DMS114 treated with DMSO at 0.1 percent for 48 hours (cell line): ENCODE results near the gene INSIG1.

ENCODE experiments used
- DNase-seq: peaks from one replicate; lab custom pipeline; 2025; ENCODE audit not compliant: unreplicated experiment; lab: John Stamatoyannopoulos, UW

The INSIG1 gene

DNA sequence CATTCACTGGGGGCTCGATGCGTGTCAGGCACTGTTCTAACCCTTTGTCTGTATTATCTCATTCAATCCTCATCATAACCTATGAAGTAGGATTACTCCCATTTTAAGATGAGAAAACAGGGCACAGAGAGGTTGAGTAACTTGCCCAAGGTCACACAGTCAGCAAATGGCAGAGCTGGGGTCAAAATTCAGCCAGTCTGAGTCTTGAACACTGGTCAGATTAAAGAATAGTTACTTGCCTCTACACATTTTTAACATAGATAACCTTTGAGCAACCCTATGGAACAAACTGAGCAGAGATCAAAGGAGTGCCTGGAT is 27.2 kb downstream of the INSIG1 start:
- DNase-seq: no peak

DNA sequence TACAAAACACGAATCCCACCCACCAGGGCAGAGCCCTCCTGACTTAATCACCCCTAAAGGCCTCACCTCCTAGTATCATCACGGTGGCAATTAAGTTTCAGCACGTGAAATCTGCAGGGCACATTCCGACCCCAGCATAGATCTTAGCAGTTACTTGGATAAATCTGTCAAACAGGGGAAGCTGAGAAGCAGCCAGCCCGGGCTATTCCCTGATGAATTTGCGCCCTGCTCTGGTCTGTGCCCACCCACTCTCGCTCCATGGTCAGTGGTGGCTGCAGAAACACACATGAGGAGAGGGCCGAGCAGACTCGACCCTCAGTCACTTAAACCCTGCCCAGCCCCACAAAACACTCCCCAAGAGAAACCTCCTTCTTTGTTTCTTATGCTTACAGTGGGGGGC is 28.7 kb downstream of the INSIG1 start:
- no peak for DNase-seq

DNA sequence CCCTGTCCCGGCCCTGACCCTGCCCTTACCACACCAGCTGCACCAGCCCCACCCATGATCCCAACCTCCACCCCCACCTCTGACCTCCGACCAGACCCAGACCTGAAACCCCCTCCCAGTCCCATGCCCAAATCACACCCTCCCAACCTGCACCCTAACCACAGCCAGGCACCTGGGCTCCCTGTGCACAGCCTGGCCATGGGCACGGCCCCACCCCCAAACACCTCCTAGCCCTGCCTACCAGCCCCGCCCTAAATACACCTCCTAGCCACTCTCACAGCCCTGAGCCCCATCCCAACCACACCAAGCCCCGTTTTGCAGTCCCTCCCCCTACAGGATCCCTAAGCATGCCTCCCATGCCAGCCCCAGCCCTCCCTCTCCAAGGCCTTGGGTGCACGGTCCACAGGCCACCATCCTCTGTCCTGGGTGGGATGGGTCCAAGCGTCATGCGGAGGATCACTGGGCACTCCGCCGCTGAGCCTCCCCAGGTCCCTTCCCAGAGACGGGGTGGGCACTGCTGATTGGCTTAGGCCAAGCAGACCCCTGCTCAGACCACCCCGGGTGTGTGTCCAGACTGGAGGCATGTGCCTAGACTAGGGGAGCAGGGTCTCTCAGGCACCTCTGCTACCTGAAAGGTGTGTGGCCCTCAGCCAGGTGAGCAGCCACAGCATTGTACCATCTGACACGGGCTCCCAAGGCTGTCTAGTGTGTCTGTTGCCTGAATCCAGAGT is 30.1 kb downstream of the INSIG1 start:
- DNase-seq: no peak

DNA sequence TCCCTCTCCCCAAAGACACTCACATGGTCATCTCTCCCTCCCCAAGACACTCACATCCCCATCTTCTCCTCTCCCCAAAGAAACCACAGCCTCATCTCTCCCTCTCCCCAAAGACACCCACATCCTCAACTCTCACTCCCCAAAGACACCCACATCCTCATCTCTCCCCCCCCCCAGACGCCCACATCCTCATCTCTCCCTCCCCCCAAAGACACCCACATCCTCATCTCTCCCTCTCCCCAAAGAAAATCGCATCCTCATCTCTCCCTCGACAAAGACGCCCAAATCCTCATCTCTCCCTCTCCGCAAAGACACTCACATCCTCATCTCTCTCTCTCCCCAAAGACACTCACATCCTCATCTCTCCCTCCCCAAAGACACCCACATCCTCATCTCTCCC is 31.5 kb downstream of the INSIG1 start:
- DNase-seq: no peak

DNA sequence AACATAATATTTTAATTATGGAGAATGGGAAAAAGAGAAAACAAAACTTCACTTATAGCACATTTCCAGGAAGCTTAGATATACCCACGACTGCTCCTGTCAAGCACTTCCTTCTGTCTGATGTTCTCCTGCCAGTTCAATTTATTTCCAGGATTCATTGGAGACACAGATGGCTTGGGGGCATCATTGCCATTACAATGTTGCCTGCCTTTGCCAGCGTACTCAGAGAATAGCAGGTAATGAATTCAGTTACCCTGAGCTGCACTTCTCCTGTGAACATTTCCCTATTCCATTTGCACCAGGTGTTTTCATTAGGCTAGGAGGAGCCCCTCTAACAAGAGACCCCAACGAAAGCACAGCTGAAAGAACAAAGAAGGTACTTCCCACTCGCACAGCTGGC is 33.7 kb downstream of the INSIG1 start:
- DNase-seq: no peak

DNA sequence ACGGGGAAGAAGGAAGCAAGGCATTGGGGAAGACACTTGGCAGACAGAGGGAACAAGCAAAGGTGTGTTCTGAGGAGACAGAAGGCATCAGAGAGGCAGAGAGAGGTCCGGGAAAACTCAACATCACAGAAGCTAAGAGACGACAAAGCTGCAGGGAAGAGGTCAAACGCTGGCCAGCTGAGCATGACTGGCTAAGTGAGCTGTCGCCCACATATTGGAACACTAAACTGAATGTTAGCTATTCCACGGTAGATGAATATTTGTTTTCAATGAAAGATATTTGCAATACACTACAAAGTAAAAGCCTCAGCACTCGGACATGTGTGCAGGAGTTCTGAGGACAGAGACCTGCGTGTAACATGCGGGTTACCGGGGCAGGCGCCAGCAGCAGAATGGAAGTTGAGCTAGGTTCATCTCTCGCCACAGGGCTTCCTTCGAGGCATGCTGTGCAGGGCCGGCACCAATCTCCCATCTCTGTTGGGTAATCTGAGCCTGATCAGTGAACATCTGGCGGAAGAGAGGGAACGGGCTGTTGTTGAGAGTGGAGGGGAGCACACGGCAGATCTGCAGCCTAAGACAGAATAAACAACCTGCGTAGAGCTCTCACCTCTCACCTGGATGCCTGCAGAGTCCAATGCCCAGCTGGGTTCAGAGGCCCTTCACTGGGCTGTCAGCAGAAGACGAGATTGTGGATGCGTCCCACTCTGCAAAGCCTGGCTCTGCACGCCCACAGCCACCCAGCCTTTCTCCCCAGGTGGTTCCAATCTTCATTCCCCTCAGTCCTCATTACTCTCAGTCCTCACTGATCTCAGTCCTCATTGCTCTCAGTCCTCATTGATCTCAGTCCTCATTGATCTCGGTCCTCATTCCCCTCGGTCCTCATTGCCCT is 35.9 kb downstream of the INSIG1 start:
- no peak for DNase-seq

DNA sequence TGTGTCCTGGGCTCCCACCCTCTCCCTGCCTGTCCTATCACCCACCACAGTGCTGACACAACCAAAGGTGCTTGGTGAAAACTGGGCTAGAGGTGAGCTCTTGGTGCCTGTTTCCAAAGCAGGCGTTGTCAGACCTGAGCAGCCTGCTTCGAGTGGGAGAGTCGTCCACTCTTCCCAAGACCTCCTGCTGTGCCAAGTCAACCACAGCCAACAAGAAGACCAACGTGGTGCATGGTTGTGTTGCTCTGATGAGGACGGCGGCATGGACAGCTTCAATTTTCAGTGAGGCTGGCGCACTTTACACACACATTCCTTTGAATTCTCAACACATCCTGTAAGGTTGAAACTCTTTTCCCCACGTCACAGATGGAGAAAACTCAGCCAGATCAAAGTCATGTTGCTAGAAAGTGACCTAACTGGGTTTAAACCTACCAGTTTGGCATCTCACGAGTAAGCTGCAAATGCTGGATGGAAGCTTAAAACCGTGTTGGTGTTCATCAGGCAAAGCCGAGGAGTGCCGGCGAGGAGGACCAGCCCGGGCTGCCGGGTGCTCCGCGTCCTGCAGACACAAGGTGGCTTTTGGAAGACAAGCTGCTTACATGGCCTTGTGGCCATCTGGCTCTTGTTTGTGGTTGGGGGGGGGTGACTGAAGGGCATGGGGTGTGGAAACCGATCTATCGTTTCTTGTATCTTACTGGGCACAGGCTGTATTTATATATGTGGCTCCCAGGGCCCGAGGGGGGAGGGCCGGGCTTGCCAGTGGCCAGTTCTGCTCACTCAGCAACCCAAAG is 39.3 kb downstream of the INSIG1 start:
- no peak for DNase-seq

DNA sequence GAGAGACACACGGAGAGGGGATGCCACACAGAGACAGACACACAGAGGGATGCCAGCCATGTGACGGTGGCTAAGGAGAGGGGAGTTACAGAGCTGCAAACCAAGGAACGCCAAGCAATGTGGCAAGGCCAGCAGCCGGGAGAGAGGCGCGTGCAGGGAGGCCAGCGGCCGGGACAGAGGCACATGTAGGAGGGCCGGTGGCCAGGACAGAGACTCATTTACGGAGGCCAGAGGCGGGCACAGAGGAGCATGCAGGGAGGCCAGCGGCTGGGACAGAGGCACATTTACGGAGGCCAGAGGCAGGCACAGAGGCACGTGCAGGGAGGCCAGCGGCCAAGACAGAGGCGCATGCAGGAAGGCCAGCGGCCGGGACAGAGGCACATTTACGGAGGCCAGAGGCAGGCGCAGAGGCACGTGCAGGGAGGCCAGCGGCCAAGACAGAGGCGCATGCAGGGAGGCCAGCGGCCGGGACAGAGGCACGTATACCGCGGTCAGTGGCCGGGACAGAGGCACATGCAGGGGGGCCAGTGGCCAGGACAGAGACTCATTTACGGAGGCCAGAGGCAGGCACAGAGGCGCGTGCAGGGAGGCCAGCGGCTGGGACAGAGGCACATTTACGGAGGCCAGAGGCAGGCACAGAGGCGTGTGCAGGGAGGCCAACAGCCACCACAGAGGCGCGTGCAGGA is 40.4 kb downstream of the INSIG1 start:
- DNase-seq: no peak

DNA sequence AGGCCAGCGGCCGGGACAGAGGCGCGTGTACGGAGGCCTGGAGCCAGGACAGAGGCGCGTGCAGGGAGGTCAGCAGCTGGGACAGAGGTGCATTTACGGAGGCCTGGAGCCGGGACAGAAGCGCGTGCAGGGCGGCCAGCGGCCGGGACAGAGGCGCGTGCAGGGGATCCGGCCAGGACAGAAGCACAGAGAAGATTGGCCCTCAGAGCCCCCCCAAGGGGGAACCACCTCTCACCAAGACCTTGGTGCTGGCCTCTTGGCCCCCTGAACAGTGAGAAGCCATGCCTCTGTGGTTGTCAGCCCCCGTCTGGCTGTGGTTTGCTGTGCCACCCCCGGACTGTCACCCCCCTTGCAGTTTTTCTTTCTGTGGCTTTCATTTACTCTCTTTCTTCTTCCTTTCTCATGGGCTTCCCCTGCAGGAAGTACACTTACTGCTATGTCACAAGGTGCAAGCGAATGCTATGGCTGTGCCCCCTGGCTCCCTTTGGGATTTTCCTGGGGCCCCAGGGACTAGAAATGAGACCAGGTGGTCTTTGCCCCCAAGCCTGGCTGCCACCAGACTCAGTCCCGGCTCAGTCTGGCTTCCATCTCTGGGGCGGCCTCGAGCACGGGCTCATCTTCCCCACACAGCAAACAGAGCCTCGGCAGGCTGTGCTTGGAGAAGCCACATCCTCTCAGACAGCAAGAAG is 41.1 kb downstream of the INSIG1 start:
- DNase-seq: no peak

DNA sequence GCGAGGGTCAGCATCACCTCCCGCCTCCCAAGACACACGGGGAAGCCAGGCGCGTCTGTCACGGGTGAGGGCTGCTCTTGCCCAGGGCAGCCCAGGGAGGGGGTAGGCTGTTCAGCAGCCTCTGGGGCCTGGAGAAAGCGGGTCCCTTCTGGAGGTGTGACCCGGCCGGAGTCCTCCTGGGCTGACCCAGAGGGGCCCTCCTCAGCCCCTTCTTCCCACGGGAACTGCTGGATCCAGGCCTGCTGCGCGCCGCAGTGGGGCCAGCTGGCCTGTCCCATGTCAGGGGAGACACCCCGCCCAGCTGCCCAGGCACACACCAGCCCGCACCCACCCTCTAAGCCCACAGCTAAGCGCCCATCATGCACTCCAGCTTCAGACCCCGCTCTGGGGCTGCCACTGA is 41.8 kb downstream of the INSIG1 start:
- no peak for DNase-seq

DNA sequence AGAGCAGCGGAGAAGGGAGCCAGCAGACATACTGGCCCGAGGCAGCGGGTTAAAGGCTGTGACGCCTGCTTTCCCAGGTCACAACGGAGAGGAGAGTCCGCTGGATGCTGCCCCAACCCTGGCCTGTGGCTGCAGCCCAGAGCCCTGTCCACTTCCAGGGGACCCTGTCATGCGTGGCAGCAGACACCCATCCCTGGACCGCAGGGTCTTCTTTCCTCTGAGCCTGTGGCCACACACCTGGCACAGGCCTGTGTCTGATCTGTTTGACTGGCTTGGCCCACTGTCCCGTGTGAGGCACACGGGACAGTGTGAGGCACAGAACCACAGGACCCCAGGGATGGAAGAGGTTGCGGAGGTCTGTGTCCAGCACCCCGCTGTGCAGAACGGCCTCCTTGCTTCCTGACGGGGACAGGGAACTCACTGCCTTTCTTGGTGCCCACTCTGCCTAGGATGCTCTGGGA is 42.4 kb downstream of the INSIG1 start:
- no peak for DNase-seq

DNA sequence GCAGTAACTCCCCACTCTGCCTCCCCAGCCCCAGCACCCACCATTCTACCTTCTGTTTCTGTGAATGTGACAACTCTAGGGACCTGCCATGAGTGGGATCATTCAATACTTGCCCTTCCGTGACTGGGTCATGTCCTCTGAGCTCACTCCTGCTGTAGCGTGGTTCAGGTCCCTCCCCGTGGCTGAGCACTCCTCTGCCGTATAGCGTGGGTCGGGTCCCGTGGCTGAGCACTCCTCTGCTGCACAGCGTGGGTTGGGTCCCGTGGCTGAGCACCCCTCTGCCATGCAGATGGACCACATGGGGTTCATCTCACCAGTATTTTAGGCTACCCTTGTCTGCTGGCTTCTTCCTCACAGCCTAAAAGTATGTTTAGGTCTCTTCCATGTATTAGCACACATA is 43.0 kb downstream of the INSIG1 start:
- DNase-seq: no peak

DNA sequence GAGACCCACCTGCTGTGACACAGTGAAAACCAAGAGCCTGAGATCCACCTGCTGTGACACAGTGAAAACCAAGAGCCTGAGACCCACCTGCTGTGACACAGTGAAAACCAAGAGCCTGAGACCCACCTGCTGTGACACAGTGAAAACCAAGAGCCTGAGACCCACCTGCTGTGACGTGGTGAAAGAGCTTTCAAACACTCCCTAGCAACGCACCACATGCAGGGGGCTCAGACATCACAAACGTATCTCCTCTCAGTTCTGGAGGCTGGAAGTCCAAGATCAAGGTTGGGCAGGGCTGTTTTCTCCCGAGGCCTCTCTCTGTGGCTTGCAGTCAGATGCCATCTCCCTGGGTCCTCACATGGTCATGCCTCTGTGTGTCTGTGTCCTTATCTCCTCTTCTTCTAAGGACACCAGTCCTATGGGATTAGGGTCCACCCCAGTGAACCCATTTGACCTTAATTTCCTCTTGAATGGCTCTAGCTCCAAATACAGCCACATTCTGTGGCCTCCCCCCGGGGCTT is 43.8 kb downstream of the INSIG1 start:
- no peak for DNase-seq

DNA sequence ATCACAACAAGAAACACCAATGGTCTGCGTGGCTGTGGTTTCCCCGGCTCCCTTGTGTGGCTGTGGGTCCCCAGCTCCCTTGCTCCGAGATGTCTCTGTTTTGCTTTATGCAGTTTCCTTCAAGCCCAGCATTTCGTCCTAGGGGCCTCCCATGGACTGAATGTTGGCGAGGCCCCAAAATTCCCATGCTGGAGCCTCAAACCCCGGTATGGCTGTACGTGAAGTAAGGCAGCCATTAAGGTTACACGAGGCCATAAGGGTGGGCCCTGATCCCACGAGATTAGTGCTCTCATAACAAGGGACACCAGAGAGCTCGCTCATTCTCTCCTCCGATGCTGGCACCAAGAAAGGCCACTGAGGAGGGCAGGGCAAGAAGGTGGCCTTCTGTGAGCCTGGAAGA is 44.6 kb downstream of the INSIG1 start:
- DNase-seq: no peak

DNA sequence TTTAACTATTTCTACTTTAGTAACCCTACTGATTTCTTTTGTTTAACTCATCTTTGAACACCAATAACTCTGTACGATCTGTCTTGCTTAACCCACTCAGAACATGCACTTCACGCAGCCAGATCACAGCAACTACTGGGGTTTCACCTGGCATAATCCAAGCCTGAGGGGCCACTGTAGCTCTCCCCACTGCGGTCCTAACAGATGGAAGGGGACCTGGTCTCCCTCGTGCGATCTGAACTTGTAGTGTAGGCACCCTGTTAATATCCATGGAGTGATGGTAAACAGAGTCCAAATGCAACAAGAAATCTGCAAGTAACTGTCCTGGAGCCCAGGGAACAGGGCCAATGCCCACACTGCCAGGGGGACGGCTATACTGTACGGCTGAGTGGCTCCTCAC is 45.5 kb downstream of the INSIG1 start:
- no peak for DNase-seq

DNA sequence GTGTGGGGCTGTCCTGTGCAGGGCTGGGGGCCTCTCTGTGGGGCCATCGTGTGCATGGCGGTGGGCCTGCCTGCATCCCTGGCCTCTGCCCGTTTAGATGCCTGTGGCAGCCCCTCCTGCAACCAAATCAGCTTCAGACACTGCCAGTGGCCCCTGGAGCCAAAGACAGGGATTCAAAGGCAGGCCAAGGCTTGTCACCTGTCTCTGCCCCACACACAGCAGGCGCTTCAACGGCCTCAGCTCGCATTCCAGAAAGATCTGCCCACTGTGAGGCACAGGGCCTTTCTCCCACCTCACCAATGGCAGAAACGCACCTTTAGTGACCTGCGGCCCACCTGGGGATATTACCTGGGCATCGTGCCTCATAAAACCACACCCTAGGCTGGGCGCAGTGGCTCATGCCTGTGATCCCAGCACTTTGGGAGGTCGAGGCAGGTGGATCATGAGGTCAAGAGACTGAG is 46.0 kb downstream of the INSIG1 start:
- DNase-seq: no peak

DNA sequence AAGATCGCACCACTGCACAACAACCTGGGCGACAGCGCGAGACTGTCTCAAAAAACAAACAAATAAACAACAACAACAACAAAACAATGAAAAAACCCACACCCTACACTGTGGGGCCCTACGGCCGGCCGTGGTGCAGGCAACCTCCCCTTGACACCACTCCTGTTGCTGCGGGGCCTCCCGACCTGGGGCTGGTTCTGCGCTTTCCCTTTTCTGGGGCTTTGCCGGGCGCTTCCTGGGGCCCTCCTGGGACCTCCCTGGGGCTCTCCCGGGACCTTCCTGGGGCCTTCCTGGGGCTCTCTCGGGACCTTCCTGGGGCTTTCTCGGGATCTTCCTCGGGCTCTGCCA is 46.6 kb downstream of the INSIG1 start:
- DNase-seq: no peak

DNA sequence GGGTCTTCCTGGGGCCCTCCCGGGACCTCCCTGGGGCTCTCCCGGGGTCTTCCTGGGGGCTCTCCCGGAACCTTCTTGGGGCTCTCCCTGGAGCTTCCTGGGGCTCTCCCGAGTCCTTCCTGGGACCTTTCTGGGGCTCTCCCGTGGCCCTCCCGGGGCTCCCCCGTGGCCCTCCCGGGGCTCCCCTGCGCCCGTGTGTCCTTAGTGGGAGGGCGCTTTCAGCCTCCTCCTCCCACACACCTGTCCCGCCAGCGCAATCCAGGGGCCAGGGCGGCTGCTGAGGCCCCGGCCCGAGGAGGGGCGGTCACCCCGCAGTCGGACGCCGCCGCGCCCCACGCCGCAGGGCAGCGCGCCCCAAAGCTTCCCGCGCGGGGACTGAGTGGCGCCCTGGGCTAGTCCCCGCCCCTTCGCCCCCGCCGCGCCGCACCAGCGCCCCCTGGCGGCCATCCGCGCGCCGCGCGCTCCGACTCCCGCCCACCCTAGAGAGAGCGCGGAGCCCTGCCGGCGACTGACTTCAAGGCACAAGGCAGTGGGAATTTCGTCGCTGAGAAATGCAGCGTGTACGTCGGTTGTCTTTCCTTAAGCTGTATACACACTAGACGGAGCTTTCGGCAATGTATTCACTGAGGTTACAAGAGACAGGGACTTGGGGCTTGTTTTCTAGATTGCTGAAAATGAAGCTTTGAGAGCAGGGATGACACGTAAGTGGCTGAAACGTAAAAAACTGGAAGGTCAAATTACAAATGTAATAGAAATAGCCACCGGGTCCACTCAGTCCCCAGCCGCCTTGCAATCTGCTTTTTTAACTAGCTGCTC is 47.1 kb downstream of the INSIG1 start:
- DNase-seq: peak; percentile 87

DNA sequence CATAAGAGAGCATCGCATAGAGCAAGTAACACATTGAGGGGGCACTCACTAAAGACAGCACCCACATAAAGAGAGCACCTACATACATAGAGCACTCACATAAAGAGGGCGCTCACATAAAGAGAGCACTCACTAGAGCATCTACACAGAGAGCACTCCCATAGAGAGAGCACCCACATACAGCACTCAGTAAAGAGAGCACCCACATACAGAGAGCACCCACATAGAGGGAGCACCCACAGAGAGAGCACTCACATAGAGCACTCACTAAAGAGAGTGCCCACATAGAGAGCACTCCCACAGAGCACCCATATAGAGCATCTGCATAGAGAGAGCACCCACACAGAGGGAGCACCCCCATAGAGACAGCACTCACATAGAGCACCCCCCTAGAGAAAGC is 47.8 kb downstream of the INSIG1 start:
- DNase-seq: no peak

DNA sequence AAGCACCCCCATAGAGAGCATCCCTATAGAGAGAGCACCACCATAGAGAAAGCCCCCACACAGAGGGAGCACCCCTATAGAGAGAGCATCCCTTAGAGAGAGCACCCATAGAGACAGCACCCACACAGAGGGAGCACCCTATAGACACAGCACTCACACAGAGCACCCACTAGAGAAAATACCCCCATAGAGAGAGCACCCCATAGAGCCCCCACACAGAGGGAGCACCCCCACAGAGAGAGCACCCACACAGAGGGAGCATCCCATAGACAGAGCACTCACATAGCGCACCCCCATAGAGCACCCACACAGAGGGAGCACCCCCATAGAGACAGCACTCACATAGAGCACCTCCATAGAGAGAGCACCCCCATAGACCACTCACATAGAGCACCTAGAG is 48.6 kb downstream of the INSIG1 start:
- no peak for DNase-seq
